H9 (cell line): ENCODE measurements around the gene HECW1. TPM values are rescaled to one million over a fixed set of nuclear protein-coding genes. Genes with fewer than 3 reads are reported as not detected.

ENCODE experiments used
- DNase-seq: peaks from one replicate; pipeline ENCODE4 v3.0.0-alpha.2; 2017
- H2AFZ ChIP-seq: one replicate; pipeline ENCODE4 v1.6.1; 2013; ENCODE audit warnings: mild to moderate bottlenecking, low read length, control low read depth, moderate library complexity
- H2AK5ac ChIP-seq: 2 replicates; pipeline ENCODE4 v1.6.1; 2013; ENCODE audit warnings: low read length, control low read depth, mixed read lengths; ENCODE audit not compliant: insufficient read length
- H2BK120ac ChIP-seq: one replicate; pipeline ENCODE4 v1.6.1; 2013; ENCODE audit warnings: low read depth, mild to moderate bottlenecking, low read length, control low read depth, inconsistent platforms; ENCODE audit not compliant: poor library complexity, severe bottlenecking
- H2BK12ac ChIP-seq: 2 replicates; pipeline ENCODE4 v1.6.1; 2013; ENCODE audit warnings: low read length, control low read depth, mixed read lengths, low read depth; ENCODE audit not compliant: insufficient read length
- H2BK15ac ChIP-seq: 2 replicates; pipeline ENCODE4 v1.6.1; 2013; ENCODE audit warnings: low read depth, low read length, control low read depth
- H2BK20ac ChIP-seq: one replicate; pipeline ENCODE4 v1.6.1; 2013; ENCODE audit warnings: low read depth, mild to moderate bottlenecking, low read length, control low read depth, inconsistent platforms; ENCODE audit not compliant: poor library complexity, severe bottlenecking
- H2BK5ac ChIP-seq: 2 replicates; pipeline ENCODE4 v1.6.1; 2013; ENCODE audit warnings: low read length, control low read depth, mixed read lengths; ENCODE audit not compliant: insufficient read length
- H3K14ac ChIP-seq: 2 replicates; pipeline ENCODE4 v1.6.1; 2013; ENCODE audit warnings: low read length, control low read depth; ENCODE audit not compliant: insufficient read depth
- H3K18ac ChIP-seq: 2 replicates; pipeline ENCODE4 v1.6.1; 2013; ENCODE audit warnings: low read depth, mild to moderate bottlenecking, mixed read lengths, low read length, control low read depth; ENCODE audit not compliant: insufficient read length
- H3K23ac ChIP-seq: 2 replicates; pipeline ENCODE4 v1.6.1; 2013; ENCODE audit warnings: low read length, control low read depth, mixed read lengths, low read depth; ENCODE audit not compliant: insufficient read length
- H3K23me2 ChIP-seq: 2 replicates; pipeline ENCODE4 v1.6.1; 2013; ENCODE audit warnings: low read depth, mild to moderate bottlenecking, mixed read lengths, low read length, control low read depth; ENCODE audit not compliant: insufficient read length, poor library complexity, severe bottlenecking
- H3K27ac ChIP-seq: 2 replicates; pipeline ENCODE4 v1.5.1; 2013; ENCODE audit warnings: low read length, control low read depth, mixed read lengths, low read depth; ENCODE audit not compliant: insufficient read length
- H3K27me3 ChIP-seq: 2 replicates; pipeline ENCODE4 v1.6.1; 2013; ENCODE audit warnings: low read length, control low read depth, inconsistent platforms; ENCODE audit not compliant: insufficient read depth
- H3K4ac ChIP-seq: 2 replicates; pipeline ENCODE4 v1.6.1; 2013; ENCODE audit warnings: low read depth, mild to moderate bottlenecking, control low read depth, inconsistent platforms, low read length, moderate library complexity
- H3K4me1 ChIP-seq: 2 replicates; pipeline ENCODE4 v1.6.1; 2013; ENCODE audit warnings: low read length, control low read depth, inconsistent platforms; ENCODE audit not compliant: insufficient read depth
- H3K4me2 ChIP-seq: 2 replicates; pipeline ENCODE4 v1.6.1; 2013; ENCODE audit warnings: low read length, control low read depth, mixed read lengths; ENCODE audit not compliant: insufficient read length, insufficient read depth
- H3K56ac ChIP-seq: 2 replicates; pipeline ENCODE4 v1.6.1; 2013; ENCODE audit warnings: low read depth, mild to moderate bottlenecking, mixed read lengths, low read length, control low read depth; ENCODE audit not compliant: insufficient read length
- H3K79me1 ChIP-seq: 2 replicates; pipeline ENCODE4 v1.6.1; 2013; ENCODE audit warnings: low read depth, mild to moderate bottlenecking, moderate library complexity, low read length, control low read depth, inconsistent platforms; ENCODE audit not compliant: insufficient read depth, poor library complexity, severe bottlenecking
- H3K79me2 ChIP-seq: 2 replicates; pipeline ENCODE4 v1.6.1; 2013; ENCODE audit warnings: low read length, control low read depth, inconsistent platforms; ENCODE audit not compliant: insufficient read depth
- H3K9ac ChIP-seq: 2 replicates; pipeline ENCODE4 v1.6.1; 2013; ENCODE audit warnings: low read length, control low read depth, mixed read lengths; ENCODE audit not compliant: insufficient read length; ENCODE audit errors: extremely low read depth
- H3K9me3 ChIP-seq: one replicate; pipeline ENCODE4 v1.6.1; 2013; ENCODE audit warnings: low read depth, low read length, inconsistent platforms; ENCODE audit not compliant: control insufficient read depth
- H3T11ph ChIP-seq: one replicate; pipeline ENCODE4 v1.6.1; 2013; ENCODE audit warnings: mild to moderate bottlenecking, low read length, control low read depth, inconsistent platforms
- H4K20me1 ChIP-seq: one replicate; pipeline ENCODE4 v1.6.1; 2013; ENCODE audit not compliant: control insufficient read depth, insufficient read length, insufficient read depth
- H4K5ac ChIP-seq: 2 replicates; pipeline ENCODE4 v1.6.1; 2013; ENCODE audit warnings: low read depth, mild to moderate bottlenecking, mixed read lengths, low read length, control low read depth; ENCODE audit not compliant: insufficient read length
- H4K8ac ChIP-seq: replicated peaks from 2 replicates; pipeline ENCODE4 v1.6.1; 2013; ENCODE audit warnings: low read length, control low read depth, mixed read lengths, low read depth; ENCODE audit not compliant: insufficient read length
- H4K91ac ChIP-seq: 2 replicates; pipeline ENCODE4 v1.6.1; 2013; ENCODE audit warnings: low read depth, mild to moderate bottlenecking, moderate library complexity, mixed read lengths, low read length, control low read depth; ENCODE audit not compliant: insufficient read length
- H3K27ac Mint-ChIP-seq, 3 experiments: 2 replicates in 2 of 3; 3 replicates in 1 of 3; pipeline ENCODE4 v1.8.0; 2020 to 2021; ENCODE audit warnings: mixed read lengths in 3 of 3, mild to moderate bottlenecking in 1 of 3, moderate library complexity in 1 of 3
- H3K27me3 Mint-ChIP-seq: 2 replicates; pipeline ENCODE4 v1.8.0; 2021; ENCODE audit warnings: low read depth, mild to moderate bottlenecking, moderate library complexity, mixed read lengths
- H3K36me3 Mint-ChIP-seq, 3 experiments: 2 replicates in 2 of 3; 3 replicates in 1 of 3; pipeline ENCODE4 v1.8.0; 2020 to 2021; ENCODE audit warnings: low read depth in 3 of 3, mixed read lengths in 3 of 3; ENCODE audit not compliant: insufficient read depth in 1 of 3
- H3K4me1 Mint-ChIP-seq, 2 experiments: 2 replicates each; pipeline ENCODE4 v1.8.0; 2020; ENCODE audit warnings: mixed read lengths in 2 of 2
- H3K4me3 Mint-ChIP-seq, 2 experiments: 2 replicates in 1 of 2; 3 replicates in 1 of 2; pipeline ENCODE4 v1.8.0; 2020 to 2021; ENCODE audit warnings: mild to moderate bottlenecking in 2 of 2, mixed read lengths in 2 of 2, moderate library complexity in 1 of 2
- H3K9me3 Mint-ChIP-seq, 2 experiments: 2 replicates in 1 of 2; 3 replicates in 1 of 2; pipeline ENCODE4 v1.8.0; 2020; ENCODE audit warnings: mild to moderate bottlenecking in 2 of 2, mixed read lengths in 2 of 2, moderate library complexity in 1 of 2
- CTCF ChIP-seq: fragments of 200-600 bp; sonication (generic); conservative IDR thresholded peaks from 3 replicates; pipeline ENCODE4 v1.8.0; 2021; ENCODE audit warnings: antibody characterized with exemption, mild to moderate bottlenecking
- WGBS: extraction: QIAGEN DNeasy Blood & Tissue Kit; methylation state at CpG from one replicate; pipeline ENCODE4 v1.1.7; 2013; ENCODE audit warnings: missing lambda C conversion rate, low lambda C conversion rate, mixed read lengths; ENCODE audit not compliant: insufficient read length; ENCODE audit errors: extremely low coverage; 5-methylcytosine and 5-hydroxymethylcytosine counted together
- total RNA-seq: library from RNA; stranded (reverse); gene quantifications from 2 replicates; pipeline ENCODE4 v1.2.1, GENCODE V29; 2021

Gene HECW1
- total RNA-seq, 1 experiment from 2014 or later: 5.0 TPM

- Histone ChIP-seq H4K5ac (no peak overlapping the region), H3K9ac (no peak overlapping the region), H2BK15ac (no peak overlapping the region), H3K27me3 (no peaks in the 10 kb centered on the region), H3T11ph (no peak overlapping the region), H3K56ac (no peak overlapping the region), H2BK120ac (no peak overlapping the region), H2BK5ac (no peak overlapping the region), H3K79me1 (no peaks in the 10 kb centered on the region), H2AK5ac (no peak overlapping the region), H3K79me2 (no peaks in the 10 kb centered on the region), H3K23ac (no peak overlapping the region), H4K20me1 (no peaks in the 10 kb centered on the region), H3K27ac (no peak overlapping the region), H3K4me2 (no peak overlapping the region), H3K23me2 (no peaks in the 10 kb centered on the region), H3K14ac (no peak overlapping the region), H4K91ac (no peak overlapping the region), H2AFZ (no peak overlapping the region), H2BK12ac (no peak overlapping the region), H3K9me3 (no peaks in the 10 kb centered on the region), H3K4ac (no peak overlapping the region), H2BK20ac (no peak overlapping the region), H3K18ac (no peak overlapping the region), H4K8ac (no peak overlapping the region), H3K4me1 (no peaks in the 10 kb centered on the region)
- peaks cover 2% of the 10 kb centered on the region; the same call in 1 of the 2 replicates for H3K27me3 Mint-ChIP-seq
- H3K36me3 Mint-ChIP-seq: no peaks in the 10 kb centered on the region
- H3K27ac Mint-ChIP-seq: peak overlapping the region in 1 of 3 experiments; percentile 69; a peak in 2 of 7 replicates
- no CpG with 5 or more reads among the region's 15 CpGs for WGBS
- no peak for DNase-seq
- H3K4me1 Mint-ChIP-seq: peaks cover 18 to 19% of the 10 kb centered on the region in 2 experiments
- TF ChIP-seq CTCF: no peak
- H3K9me3 Mint-ChIP-seq: no peaks in the 10 kb centered on the region
- H3K4me3 Mint-ChIP-seq: no peak overlapping the region
Observed at GRCh38 chr7:43554423-43554822, 442.0 kb downstream of the HECW1 start.
